Neural progenitor cell (in vitro differentiated cells): ENCODE results near the gene ZFAND6.

Experiments used
- CTCF ChIP-seq: fragments of 200-600 bp; sonication (generic); IDR thresholded peaks from 2 replicates; pipeline ENCODE4 v1.5.1; 2017; ENCODE audit warnings: antibody characterized with exemption, mild to moderate bottlenecking
- EZH2 ChIP-seq: fragments of 200-600 bp; sonication (generic); IDR thresholded peaks from 2 replicates; pipeline ENCODE4 v1.6.1; 2017; ENCODE audit warnings: antibody characterized with exemption, mild to moderate bottlenecking, moderate library complexity
- EZH2phosphoT487 ChIP-seq: fragments of 200-600 bp; sonication (generic); IDR thresholded peaks from 2 replicates; pipeline ENCODE4 v1.6.1; 2017; ENCODE audit warnings: antibody characterized with exemption

DNA sequence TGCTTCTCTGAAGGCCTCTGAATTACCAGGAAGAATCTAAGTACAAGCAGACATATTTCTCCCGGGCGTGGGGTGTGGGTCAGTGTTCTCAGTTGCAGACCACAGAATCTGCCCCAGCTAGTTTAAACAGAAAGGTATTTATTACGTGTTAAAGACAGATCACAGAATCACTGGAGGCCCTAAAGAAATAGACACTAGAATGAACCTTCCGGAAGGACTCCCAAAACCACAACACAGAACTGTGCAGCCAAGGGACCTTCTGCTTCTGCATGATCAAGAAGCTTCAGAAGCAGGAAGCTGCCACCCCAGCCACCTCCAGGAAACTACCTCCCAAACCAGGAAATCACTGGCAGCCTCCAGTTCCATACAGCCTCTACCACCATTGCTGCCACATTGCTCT is 32.7 kb upstream of the ZFAND6 start:
- TF ChIP-seq CTCF (no peak), EZH2phosphoT487 (no peak), EZH2 (no peak)
